Stimulated activated CD4-positive, alpha-beta T cell treated with anti-CD3 and anti-CD28 coated beads, Interleukin-12 subunit alpha, Interleukin-12 subunit beta, amount 100 ng/mL, for 48 hours (primary cell): ENCODE data around the gene SLC25A47.
"Not testable (repeated sequence)": the region's sequence is repeated elsewhere in the genome, so short reads cannot be mapped to it uniquely, and the experiment has no call there.

Experiments used
- DNase-seq, 3 donors: peaks; one replicate each; pipeline ENCODE4 v3.0.0-alpha.2; 2020; ENCODE audit warnings: low read depth in 2 of 3, low spot score in 1 of 3

Gene SLC25A47

GRCh38 chr14:100289916-100290606, 33.1 kb upstream of the SLC25A47 start:
- DNase-seq = no peak

GRCh38 chr14:100290607-100291304, 32.4 kb upstream of the SLC25A47 start:
- no peak for DNase-seq

DNA sequence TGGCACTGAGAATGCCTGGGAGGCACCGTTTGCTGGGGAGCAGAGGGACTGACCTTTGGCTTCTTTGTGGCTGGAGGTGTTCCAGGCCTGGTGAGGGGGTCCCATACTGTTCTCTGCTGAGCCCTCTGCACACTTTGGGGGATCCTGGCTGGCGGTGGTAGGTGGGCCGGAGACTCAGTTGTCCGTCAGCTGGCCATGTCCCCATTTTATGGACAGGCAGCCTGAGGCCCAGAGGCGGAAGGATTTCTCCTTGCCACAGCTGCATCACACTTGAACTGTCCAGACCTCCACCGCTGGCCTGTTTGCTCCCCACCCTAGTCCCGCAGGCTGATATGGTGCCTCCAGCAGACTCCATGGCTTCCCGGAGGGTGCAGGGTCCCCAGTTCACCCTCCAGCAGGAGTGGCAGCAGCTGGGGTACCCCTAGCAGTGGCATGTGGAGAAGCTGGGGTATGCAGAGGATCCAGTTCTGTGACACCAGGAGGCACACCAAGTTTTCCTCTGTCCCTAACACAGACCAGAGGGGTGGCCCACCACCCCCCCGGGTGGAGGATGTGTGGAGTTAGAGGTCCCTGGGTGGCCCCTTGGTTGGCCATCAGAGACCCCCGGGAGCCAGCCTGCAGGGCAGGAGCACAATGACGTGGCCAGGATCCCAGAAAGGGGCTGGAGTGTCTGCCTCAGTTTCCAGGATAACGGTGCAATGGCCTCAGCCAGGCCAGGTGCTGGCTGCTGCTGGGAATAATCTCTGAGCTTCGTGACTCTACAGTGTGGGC, 31.6 kb upstream of the SLC25A47 start:
- DNase-seq = no peak

DNA sequence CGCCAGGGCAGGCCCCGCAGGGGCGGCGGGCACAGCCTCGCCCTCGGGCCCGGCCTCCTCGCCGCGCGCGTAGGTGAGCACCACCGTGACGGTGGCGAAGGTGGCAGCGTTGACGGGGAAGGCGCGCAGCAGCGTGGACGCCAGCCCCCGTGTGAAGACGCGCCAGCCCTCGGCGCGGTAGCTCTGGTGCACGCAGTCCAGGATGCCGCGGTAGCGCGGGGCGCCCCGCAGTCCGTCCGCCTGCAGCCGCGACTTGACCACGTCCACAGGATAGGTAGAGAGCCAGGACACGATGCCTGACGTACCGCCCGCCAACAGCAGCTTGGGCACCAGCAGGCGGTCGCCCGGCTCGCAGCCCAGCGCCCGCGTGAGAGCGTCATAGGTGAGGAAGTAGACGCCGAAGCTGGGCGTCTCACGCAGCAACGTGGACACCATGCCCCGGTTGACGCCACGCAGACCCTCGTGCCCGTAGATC, 30.8 kb upstream of the SLC25A47 start:
- DNase-seq = no peak

GRCh38 chr14:100292776-100293461, 30.2 kb upstream of the SLC25A47 start:
- DNase-seq = no peak

DNA sequence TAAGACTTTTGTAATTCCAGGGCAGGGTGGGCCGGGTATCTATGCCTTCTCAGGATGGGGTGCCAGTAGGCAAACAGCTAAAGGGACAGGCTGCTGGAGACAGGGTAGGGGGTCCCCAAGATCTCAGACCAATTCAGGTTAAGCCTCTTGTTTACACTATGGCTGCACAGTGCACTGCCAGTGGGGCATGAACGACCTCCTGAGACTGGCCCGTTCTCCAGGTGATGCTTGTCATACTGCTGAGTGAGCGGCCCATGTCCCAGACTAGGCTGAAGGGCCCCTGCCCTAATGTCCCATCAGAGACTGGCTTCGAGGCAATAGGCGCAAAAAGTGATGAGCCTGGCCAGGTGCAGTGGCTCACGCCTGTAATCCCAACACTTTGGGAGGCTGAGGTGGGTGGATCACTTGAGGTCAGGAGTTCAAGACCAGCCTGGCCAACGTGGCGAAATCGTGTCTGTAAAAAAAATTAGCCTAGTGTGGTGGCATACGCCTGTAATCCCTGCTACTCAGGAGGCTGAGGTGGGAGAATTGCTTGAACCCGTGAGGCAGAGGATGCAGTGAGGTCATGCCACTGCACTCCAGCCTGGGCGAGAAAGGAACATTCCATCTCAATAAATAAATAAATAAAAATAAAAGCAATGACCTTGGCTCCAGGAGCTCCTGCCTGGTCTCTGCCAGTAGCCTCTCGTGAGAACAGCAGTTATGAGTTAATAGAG, 29.5 kb upstream of the SLC25A47 start:
- DNase-seq = no peak

DNA sequence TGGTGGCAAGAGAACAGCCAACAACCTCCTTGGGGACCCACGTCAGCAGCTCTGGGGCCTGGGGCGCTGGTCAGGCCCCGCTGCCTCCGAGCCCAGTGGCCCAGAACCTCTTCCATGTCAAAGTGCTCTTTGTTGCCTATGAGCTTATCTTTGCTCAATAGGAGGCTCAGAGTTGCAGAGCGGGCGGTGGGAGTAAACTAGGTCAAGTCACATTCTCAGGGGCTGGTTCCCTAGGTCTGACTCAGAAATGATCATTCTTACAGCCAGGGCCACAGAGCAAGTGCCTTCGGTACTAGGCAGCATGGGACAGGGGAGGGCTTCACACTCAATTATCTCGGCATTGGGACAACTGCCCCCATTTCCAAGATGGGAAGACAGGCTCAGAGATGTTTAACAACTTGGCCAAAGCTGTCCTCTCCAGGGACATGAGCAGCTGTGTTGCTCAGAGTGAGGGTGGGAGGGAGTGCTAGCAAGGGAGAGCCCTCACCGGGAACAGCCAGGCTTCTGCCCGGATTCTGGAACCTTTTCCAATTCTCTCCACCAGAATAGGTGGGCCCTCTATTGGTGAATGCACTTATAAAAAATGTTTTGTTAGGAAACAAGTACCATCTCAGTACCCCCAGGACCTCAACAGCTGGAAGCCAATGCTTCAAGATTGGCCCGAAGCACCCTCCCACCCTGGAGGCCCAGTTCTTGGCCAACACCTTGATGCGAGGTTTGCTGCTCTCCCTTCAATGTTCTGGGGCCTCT, 28.8 kb upstream of the SLC25A47 start:
- no peak for DNase-seq

DNA sequence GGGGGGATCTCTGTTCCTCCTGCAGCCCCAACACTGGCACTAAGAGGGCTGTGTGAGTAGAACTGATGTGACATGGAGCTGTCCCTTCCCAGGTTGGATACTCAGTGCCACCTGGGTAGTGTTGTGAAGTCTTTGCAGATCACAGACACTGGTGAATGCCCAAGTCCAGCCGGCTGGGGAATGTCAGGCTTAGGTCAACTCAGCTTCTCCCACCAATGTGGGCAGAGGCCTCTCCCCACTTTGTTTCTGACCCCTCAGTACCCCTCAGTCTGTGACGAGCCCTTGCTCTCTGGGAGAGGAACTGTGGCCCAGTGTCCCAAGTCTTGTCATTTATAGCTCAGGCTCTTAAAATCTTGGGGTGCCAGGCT, 28.2 kb upstream of the SLC25A47 start:
- no peak for DNase-seq

DNA sequence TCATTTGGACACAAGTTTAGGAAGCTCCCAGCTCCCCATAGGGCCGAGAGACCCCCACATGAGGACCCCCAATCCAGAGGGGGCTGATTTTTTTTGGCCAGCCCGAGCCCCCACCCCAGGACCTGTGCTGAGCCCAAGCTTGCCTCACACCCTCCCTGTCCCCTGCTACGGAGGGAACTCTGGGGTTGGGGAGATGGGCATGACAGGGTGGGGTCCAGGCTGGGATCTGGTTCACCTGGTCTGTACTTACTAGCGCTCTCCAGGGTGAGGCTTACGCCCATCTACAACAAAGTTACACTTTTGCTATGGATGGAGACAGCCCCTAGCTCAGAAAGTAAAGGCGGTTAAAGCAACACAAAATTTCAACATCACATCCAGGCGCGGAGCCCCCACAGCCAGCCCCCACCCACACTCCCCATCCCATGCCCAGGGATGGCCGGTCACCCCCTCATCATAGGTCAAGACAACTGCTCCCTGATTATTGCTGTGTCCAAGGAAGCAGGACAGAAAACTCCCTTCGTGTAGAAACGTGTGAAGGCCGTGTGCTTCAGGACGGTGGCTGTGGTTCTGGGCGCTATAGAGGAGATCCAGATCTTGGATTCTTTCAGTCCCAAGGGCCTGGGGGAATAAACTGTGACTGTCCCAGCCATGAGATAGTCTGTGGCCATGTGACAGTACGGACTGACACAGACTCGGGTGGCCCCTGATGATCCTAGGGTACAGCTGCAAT, 27.6 kb upstream of the SLC25A47 start:
- DNase-seq = no peak

DNA sequence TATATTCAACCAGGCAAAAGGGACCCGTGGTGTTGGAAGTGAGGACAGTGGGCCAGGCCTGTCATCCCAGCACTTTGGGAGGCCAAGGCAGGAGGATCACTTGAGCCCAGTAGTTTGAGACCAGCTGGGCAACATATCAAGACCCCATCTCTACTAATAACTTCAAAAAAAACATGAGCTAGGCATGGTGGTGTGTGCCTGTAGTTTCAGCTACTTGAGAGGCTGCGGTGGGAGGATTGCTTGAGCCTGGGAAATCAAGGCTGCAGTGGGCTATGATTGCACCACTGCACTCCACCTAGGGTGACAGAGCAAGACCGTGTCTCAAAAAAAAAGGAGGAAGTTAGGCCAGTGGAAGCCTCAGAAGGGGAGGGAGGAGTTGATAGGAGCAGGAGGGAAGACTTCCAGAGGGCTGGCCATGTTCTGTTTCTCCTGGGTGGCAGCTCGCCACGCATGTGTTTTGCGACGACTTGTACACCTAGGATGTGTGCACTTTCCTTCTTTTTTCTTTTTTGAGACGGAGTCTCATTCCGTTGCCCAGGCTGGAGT, 27.0 kb upstream of the SLC25A47 start:
- no peak for DNase-seq

GRCh38 chr14:100296729-100297128, 26.4 kb upstream of the SLC25A47 start:
- DNase-seq = not testable (repeated sequence)

- no peak for DNase-seq
Measured at GRCh38 chr14:100297320-100298300, 25.5 kb upstream of the SLC25A47 start.

DNA sequence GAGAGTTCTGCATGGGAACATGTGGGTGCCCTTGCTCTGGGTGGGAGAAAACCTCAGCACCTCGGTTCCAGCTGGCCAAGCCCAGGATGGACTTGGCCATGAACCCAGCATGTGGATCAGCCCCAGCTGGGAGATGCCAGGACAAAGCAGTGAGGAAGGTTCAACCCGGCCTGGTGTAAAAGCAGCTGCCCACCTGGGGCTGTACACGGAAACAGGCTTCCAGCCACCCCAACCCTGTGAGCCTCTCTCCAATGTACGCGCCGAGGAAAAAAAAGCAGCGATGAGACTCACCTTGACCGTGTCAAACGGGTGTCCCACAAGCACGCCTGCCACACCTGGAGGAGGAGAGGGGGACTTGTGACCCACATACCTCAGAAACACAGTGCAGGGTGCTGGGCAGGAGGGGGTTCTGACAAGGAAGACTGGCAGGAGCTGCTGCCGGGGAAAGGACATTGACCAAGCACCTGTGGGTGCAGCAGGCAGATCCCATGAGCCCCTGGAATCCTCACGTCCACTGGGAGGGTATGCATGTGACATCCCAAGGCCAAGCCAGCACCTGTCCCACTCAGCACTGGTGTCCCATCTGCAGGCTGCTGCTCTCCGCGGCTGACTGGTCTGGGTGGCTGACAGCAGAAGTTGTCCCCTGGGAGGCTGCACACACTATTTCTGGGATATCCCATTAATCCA, 24.4 kb upstream of the SLC25A47 start:
- DNase-seq = no peak

DNA sequence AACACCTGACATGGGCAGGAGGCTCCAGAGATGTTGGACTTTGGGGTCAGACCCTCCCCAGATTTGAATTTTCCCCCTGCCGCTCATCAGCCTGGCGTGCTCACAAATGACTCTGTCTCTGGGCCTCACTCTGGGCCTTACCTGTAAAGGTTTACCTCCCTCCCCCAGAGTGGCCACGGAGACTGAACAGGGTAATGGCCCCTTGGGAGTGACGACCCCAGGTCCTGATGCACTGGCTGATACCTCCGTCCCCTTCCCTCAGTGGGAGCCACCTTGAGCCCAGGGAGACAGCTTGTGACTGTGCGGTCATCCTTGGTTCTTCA, 23.9 kb upstream of the SLC25A47 start:
- DNase-seq = no peak

- DNase-seq = no peak
Measured at GRCh38 chr14:100302616-100303015, 20.5 kb upstream of the SLC25A47 start.

DNA sequence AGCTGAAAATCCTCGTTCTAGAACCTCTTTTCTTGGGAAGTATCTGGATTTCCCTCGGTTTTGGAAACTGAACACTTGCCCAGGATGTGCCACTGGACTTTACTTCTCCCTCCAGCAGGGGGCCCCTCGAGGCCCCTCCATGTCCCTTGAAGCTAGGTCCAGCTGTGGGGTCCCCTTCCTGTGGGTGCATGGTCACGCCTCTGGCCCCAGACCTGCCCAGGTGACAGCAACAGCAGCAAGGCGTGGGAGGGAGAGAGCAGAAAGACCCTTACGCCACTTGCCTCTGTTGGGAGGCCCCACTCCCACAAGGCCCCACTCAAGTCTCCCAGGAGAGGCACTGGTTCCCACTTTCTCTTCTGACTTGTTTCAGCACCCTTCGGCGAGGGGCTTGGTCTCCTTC, 20.0 kb upstream of the SLC25A47 start:
- DNase-seq = no peak

- no peak for DNase-seq
Measured at GRCh38 chr14:100303925-100304324, 19.2 kb upstream of the SLC25A47 start.
